IPS DF 6.9 (cell line): ENCODE data around the gene HPS1.

Experiments
- DNase-seq: peaks from one replicate; pipeline ENCODE4 v3.0.0-alpha.2; 2013; ENCODE audit warnings: low read depth, low spot score
- H3K27ac ChIP-seq: one replicate; pipeline ENCODE4 v1.5.1; 2013; ENCODE audit warnings: low read length, control low read depth
- H3K27me3 ChIP-seq: 2 replicates; pipeline ENCODE4 v1.6.1; 2013; ENCODE audit warnings: mild to moderate bottlenecking, low read length; ENCODE audit not compliant: control insufficient read depth, insufficient read depth
- H3K36me3 ChIP-seq: 2 replicates; pipeline ENCODE4 v1.6.1; 2013; ENCODE audit warnings: low read length; ENCODE audit not compliant: control insufficient read depth, insufficient read depth
- H3K4me1 ChIP-seq: 2 replicates; pipeline ENCODE4 v1.6.1; 2013; ENCODE audit warnings: low read length; ENCODE audit not compliant: control insufficient read depth, insufficient read depth
- H3K4me3 ChIP-seq: 2 replicates; pipeline ENCODE4 v1.5.1; 2013; ENCODE audit warnings: mild to moderate bottlenecking, low read length
- H3K9me3 ChIP-seq: 2 replicates; pipeline ENCODE4 v1.6.1; 2013; ENCODE audit warnings: low read length, inconsistent platforms; ENCODE audit not compliant: control insufficient read depth, insufficient read depth
- WGBS: extraction: QIAGEN DNeasy Blood & Tissue Kit; methylation state at CpG from one replicate; pipeline ENCODE4 v1.1.7; 2013; ENCODE audit warnings: mixed read lengths, missing lambda C conversion rate; ENCODE audit not compliant: insufficient read length, insufficient coverage; 5-methylcytosine and 5-hydroxymethylcytosine counted together

HPS1 gene

GRCh38 chr10:98411166-98411565, 35.6 kb downstream of the HPS1 start:
- Histone ChIP-seq H3K27me3 (no peaks in the 10 kb centered on the region), H3K4me1 (0 out of 2 replicates have a peak, but pooled peaks cover 3% of the 10 kb centered on the region), H3K9me3 (no peaks in the 10 kb centered on the region), H3K4me3 (no peak overlapping the region), H3K27ac (no peak overlapping the region), H3K36me3 (no peaks in the 10 kb centered on the region)
- no CpG with 5 or more reads among the region's 11 CpGs for WGBS
- no peak for DNase-seq

DNA sequence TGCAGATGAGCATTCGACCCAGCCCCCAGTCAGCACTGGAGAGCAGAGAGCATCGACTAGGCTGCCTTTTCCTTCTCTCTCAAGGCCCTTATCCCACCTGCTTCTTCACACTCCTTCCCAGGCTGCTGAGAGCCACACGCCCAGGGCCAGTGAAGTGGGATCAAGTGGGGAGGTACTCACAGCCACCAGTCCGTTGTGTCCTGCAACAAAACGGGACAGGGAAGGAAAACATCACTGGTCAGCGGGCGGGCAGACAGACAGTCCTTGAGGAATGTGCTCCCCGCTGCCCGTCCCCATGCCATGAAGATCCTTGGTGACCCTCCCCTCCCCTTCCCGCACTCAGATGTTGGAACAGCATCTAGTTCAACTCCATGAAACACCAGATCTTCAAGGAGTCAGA, 36.0 kb downstream of the HPS1 start:
- H3K4me3 ChIP-seq = no peak overlapping the region
- 0 out of 2 replicates have a peak, but pooled peaks cover 3% of the 10 kb centered on the region for H3K4me1 ChIP-seq
- H3K36me3 ChIP-seq = no peaks in the 10 kb centered on the region
- no peak for DNase-seq
- H3K9me3 ChIP-seq = no peaks in the 10 kb centered on the region
- WGBS = no CpG with 5 or more reads among the region's 10 CpGs
- H3K27ac ChIP-seq = no peak overlapping the region
- H3K27me3 ChIP-seq = no peaks in the 10 kb centered on the region

DNA sequence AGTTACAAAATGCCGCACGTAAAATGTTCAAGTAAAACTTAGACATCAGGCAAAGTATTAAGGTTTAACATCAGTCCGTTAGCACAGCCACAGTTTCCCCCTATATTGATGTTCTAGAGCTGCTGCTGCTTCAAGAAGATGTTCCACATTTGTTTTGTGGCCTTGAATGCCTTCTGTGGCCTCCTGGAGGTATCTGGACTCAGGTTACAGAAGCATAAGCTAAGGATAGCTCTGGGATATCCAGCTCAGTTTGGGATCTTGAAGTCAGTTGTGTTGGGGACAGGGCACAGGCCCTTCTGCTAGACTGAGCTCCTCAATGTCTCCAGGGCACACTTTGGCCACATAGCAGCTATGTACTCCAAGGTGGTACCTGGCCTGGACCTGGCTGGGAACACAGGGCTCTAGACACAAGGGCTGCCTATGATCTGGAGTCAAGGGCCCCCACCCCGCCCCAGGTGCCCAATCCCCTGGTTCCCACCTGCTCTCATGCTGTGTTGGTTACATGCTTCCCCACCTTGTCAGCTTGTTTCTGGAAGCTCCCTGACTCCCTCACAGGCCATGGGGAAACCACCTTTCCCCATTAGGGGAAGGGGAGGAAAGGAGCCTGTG, 36.5 kb downstream of the HPS1 start:
- Histone ChIP-seq H3K27ac (no peak overlapping the region), H3K9me3 (no peaks in the 10 kb centered on the region), H3K4me1 (0 out of 2 replicates have a peak, but pooled peaks cover under 1% of the 10 kb centered on the region), H3K4me3 (no peak overlapping the region), H3K27me3 (no peaks in the 10 kb centered on the region), H3K36me3 (no peaks in the 10 kb centered on the region)
- no CpG with 5 or more reads among the region's 4 CpGs for WGBS
- no peak for DNase-seq

- Histone ChIP-seq H3K4me3 (no peak overlapping the region), H3K4me1 (no peaks in the 10 kb centered on the region), H3K9me3 (no peaks in the 10 kb centered on the region), H3K27me3 (no peaks in the 10 kb centered on the region), H3K36me3 (no peaks in the 10 kb centered on the region), H3K27ac (no peak overlapping the region)
- no CpG with 5 or more reads among the region's 4 CpGs for WGBS
- DNase-seq = no peak
Observed at GRCh38 chr10:98408799-98409198, 37.9 kb downstream of the HPS1 start.

DNA sequence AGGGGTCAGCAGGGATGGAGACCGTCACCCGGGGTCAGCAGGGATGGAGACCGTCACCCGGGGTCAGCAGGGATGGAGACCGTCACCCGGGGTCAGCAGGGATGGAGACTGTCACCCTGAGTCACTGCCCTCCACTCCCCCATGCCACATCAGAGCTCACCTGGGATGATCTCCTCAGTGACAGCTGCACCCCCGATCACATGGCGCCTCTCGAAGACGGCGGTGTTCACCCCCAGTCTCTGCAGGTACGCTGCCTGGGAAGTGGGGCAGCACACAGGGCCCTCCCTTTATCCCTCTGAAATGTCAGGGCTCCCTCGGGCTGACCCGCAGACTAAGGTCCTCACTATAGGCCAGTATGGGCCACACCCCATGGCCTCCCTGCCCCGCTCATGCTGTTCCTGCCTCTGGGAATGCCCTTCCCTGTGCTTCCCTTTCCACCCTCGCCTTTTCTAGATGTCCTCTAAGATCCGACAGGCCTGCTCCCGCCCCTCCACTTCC, 38.9 kb downstream of the HPS1 start:
- H3K9me3 ChIP-seq = no peaks in the 10 kb centered on the region
- DNase-seq = no peak
- WGBS = no CpG with 5 or more reads among the region's 18 CpGs

DNA sequence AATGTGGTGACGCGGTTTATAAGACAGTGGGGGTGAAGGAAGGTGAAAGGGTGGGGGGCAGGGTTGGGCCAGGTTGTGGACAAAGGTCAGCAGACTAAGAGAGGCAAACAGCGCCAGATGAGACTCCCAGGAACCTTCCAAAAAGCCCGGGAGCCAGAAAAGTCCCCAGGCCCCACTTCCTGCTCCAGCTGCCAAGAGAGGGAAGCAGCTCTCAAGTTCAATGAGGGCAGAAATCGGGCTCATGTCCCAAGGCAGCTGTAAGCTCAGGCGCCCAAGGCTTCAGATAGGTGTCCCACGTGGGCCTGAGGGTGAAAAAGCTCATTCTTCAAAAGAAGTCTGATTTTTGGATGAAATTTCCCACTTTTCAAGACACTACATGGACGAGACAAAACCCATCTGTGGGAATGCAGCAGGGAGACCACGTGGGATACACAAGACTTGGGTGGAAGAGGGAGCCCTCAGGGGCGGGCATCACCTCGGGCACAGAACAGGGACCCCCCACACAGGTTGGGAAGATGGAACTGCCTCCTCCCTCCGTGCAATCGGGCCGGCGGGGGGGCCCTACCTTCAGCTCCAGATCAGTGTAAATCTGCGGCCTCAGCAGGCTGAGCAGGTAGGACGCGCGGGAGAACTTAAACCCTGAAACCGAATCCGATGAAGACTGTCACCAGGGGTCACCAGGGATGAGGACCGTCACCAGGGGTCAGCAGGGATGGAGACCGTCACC, 39.6 kb downstream of the HPS1 start:
- no peak for DNase-seq
- Histone ChIP-seq H3K36me3 (no peaks in the 10 kb centered on the region), H3K4me1 (no peaks in the 10 kb centered on the region), H3K9me3 (no peaks in the 10 kb centered on the region), H3K27ac (no peak overlapping the region), H3K27me3 (no peaks in the 10 kb centered on the region), H3K4me3 (no peak overlapping the region)
- no CpG with 5 or more reads among the region's 23 CpGs for WGBS

More for the DNA sequence above, 38.9 kb downstream of the HPS1 start:
- Histone ChIP-seq H3K27ac (no peak overlapping the region), H3K4me1 (no peaks in the 10 kb centered on the region), H3K4me3 (no peak overlapping the region), H3K36me3 (no peaks in the 10 kb centered on the region), H3K27me3 (no peaks in the 10 kb centered on the region)

DNA sequence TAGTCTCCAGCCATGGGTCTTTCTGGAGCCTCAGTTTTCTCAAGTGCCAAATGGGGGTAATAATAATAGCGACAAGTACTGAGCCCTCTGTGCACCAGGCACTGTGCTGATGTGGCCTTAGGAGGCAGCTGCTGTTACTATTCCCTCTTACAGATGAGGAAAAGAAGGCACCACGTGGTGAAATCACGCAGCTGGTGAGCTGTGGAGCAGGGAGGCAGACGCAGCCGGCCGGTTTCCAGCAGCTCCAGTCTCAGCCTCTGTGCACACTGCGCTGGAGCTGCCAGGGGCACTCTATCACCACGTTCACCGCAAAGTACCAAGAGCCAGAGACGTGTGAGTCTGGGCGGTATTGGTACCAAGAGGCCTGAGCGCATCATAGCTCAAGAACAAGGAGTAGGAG, 41.3 kb downstream of the HPS1 start:
- Histone ChIP-seq H3K4me1 (no peaks in the 10 kb centered on the region), H3K27ac (no peak overlapping the region), H3K4me3 (no peak overlapping the region), H3K9me3 (no peaks in the 10 kb centered on the region), H3K27me3 (no peaks in the 10 kb centered on the region), H3K36me3 (no peaks in the 10 kb centered on the region)
- no CpG with 5 or more reads among the region's 12 CpGs for WGBS
- DNase-seq = no peak

DNA sequence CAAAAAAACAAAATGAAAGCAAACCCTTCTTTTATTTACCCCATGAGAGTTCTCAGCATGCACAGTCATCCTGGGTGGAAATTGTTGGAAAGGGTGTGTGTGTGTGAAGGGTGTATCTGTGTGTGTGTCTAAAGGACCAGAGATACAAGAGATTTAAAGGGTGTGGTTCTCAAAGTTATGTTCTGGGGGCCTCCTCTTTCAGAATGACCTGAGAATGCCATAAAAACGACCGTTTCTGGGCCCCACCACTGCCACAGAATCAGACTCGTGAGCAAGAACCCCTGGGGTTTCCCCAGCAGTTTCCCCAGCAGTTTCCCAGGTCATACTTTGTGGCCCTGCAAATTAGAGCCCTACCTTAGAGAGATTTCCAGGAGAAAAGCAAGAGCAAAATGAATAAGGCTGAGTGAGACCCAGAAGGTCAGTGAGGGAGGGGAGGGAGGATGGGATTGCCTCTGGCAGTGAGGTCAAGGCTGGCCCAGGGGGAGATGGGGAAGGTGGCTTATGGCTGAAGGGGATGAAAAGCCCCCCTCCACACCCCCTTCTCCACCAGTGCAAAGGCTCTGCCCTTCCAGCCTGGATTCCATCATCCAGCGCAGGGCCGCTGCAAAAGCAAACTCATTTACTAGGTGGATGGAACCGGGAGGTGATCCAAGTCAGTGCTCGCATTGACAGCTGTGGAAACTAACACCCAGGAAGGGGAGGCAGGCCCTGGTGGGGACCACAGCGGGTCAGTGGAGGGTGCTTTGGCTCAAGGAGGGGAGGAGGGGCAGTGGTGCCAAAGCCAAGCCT, 42.0 kb downstream of the HPS1 start:
- no CpG with 5 or more reads among the region's 8 CpGs for WGBS
- no peaks in the 10 kb centered on the region for H3K27me3 ChIP-seq
- H3K27ac ChIP-seq = no peak overlapping the region
- no peak for DNase-seq
- no peaks in the 10 kb centered on the region for H3K36me3 ChIP-seq
- H3K4me3 ChIP-seq = no peak overlapping the region
- H3K9me3 ChIP-seq = no peaks in the 10 kb centered on the region
- H3K4me1 ChIP-seq = no peaks in the 10 kb centered on the region

DNA sequence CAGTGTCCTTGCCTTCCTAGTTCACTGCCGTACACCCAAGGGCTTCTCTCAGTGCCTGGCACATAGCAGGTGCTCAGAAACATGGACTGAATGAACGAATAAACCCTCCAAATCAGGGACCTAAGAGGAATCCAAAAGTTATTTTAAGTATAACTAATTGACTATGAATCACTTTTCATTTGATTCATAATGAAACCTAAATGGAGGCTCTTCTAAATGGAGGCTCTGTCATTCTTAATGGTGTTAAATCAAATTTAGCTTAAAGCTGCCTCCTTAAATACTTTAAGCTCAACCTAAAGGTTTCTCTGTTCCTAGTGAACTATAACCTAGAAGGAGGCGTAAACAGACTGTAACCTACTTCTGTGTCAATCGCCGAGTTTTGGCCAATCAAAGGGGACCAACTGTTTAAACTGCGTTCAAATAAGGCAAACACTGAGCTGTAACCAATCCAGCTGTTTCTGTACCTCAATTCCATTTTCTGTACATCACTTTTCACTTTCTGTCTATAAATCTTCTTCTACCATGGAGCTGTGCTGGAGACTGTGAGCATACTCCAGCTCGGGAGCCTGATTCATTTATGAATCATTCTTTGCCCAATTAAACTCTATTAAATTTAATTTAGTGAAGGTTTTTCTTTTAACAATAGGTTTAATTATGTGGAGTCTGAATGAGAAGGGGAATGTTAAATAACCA, 42.8 kb downstream of the HPS1 start:
- no CpG with 5 or more reads among the region's 7 CpGs for WGBS
- Histone ChIP-seq H3K27me3 (no peaks in the 10 kb centered on the region), H3K4me3 (no peak overlapping the region)

More for the DNA sequence above, 42.8 kb downstream of the HPS1 start:
- no peak for DNase-seq
- no peaks in the 10 kb centered on the region for H3K9me3 ChIP-seq
- no peak overlapping the region for H3K27ac ChIP-seq
- no peaks in the 10 kb centered on the region for H3K36me3 ChIP-seq
- no peaks in the 10 kb centered on the region for H3K4me1 ChIP-seq
